SU-DHL-6 (cell line): ENCODE measurements around the gene TBC1D22A.

Experiments
- H2AFZ ChIP-seq: fragments of 200-600 bp; sonication (generic); 2 replicates; pipeline ENCODE4 v1.6.1; 2014; ENCODE audit warnings: low read depth, mild to moderate bottlenecking, moderate library complexity, mixed read lengths, antibody characterized with exemption, low read length; ENCODE audit not compliant: severe bottlenecking
- H3F3A ChIP-seq: fragments of 200-600 bp; shearing (Covaris generic); 2 replicates; pipeline ENCODE4 v1.6.0; 2016; ENCODE audit warnings: antibody characterized with exemption, mild to moderate bottlenecking; ENCODE audit not compliant: insufficient read depth
- H3K27ac ChIP-seq: fragments of 200-600 bp; sonication (generic); 2 replicates; pipeline ENCODE4 v1.5.1; 2016; ENCODE audit warnings: low read depth, mild to moderate bottlenecking, low read length, moderate library complexity, mixed read lengths
- H3K27me3 ChIP-seq: fragments of 200-600 bp; sonication (generic), shearing (Covaris generic); 2 replicates; pipeline ENCODE4 v1.6.0; 2014; ENCODE audit warnings: mild to moderate bottlenecking, low read length
- H3K36me3 ChIP-seq: fragments of 200-600 bp; sonication (generic); 2 replicates; pipeline ENCODE4 v1.6.1; 2014; ENCODE audit warnings: mild to moderate bottlenecking, low read length, mixed read lengths
- H3K4me2 ChIP-seq: fragments of 300-600, 200-600 bp; shearing (Covaris generic), sonication (generic); 2 replicates; pipeline ENCODE4 v1.6.0; 2014; ENCODE audit warnings: low read length, low read depth, mild to moderate bottlenecking; ENCODE audit not compliant: poor library complexity, severe bottlenecking
- H3K4me3 ChIP-seq: fragments of 200-600 bp; sonication (generic); 2 replicates; pipeline ENCODE4 v1.5.1; 2014; ENCODE audit warnings: antibody characterized with exemption, low read length, mild to moderate bottlenecking, mixed read lengths; ENCODE audit not compliant: insufficient read depth, poor library complexity, severe bottlenecking
- H3K79me2 ChIP-seq: fragments of 200-600 bp; sonication (generic); 2 replicates; pipeline ENCODE4 v1.6.1; 2014; ENCODE audit warnings: mild to moderate bottlenecking, low read length, moderate library complexity; ENCODE audit not compliant: insufficient read depth
- H3K9ac ChIP-seq: fragments of 200-600 bp; sonication (generic); 2 replicates; pipeline ENCODE4 v1.7.0; 2014; ENCODE audit warnings: mild to moderate bottlenecking, low read length
- H3K9me2 ChIP-seq: fragments of 200-600 bp; sonication (generic); replicated peaks from 2 replicates; pipeline ENCODE4 v1.6.1; 2014; ENCODE audit warnings: low read length; ENCODE audit not compliant: insufficient read depth
- H3K9me3 ChIP-seq: fragments of 200-600 bp; sonication (generic); 2 replicates; pipeline ENCODE4 v1.6.1; 2014; ENCODE audit warnings: low read length, mixed read lengths; ENCODE audit not compliant: insufficient read depth
- H4K20me1 ChIP-seq: fragments of 200-600 bp; sonication (generic); 2 replicates; pipeline ENCODE4 v1.6.1; 2014; ENCODE audit warnings: low read depth, mild to moderate bottlenecking, antibody characterized with exemption, low read length, moderate library complexity, mixed read lengths
- EZH2phosphoT487 ChIP-seq: fragments of 200-600 bp; sonication (generic), shearing (Covaris generic); conservative IDR thresholded peaks from 2 replicates; pipeline ENCODE4 v1.6.1; 2018; ENCODE audit warnings: mild to moderate bottlenecking, antibody characterized with exemption, low read length, moderate library complexity, mixed read lengths
- TF ChIP-seq, protein P1 (sequence below): fragments of 200-600 bp; sonication (generic); IDR thresholded peaks from one replicate; pipeline ENCODE4 v1.5.1; 2017; ENCODE audit warnings: antibody characterized with exemption, mild to moderate bottlenecking, low read length, moderate library complexity; ENCODE audit not compliant: insufficient read depth, poor library complexity, severe bottlenecking

The TBC1D22A gene

DNA sequence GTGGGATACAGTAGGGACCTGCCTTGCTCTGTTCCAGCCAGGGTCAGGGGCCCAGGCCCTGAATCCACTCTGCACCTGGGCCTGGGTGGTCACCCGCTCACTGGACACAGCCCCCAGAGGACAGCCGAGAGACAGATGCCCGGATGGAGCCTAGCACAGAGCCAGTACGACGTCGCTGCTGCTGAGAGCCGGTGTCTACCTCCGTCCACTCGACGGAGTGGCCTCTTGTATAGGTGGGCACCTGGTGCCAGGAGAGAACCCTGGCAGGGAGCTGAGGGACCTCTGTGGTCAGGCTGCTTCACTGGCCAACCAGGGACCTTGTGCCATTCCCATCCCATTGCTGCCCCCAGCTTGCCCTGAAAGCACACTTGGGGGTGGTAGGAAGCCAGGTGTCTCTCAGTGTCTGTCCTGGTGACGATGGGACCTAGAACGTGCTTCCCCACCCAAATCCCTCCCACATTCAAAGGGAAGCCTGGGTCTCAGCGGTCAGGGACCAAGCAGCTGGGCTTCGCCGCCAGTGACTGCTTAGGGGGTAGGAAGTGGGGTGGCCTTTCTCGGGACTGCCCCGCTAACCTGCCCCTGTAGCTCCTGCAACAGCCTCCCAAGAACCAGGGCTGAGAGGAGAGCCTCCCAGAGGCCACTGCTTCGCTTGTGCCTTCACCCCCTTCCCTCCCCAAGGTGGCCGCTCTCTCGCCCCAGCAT lies 14.1 kb upstream of the TBC1D22A start:
- TF ChIP-seq, protein P1, sequence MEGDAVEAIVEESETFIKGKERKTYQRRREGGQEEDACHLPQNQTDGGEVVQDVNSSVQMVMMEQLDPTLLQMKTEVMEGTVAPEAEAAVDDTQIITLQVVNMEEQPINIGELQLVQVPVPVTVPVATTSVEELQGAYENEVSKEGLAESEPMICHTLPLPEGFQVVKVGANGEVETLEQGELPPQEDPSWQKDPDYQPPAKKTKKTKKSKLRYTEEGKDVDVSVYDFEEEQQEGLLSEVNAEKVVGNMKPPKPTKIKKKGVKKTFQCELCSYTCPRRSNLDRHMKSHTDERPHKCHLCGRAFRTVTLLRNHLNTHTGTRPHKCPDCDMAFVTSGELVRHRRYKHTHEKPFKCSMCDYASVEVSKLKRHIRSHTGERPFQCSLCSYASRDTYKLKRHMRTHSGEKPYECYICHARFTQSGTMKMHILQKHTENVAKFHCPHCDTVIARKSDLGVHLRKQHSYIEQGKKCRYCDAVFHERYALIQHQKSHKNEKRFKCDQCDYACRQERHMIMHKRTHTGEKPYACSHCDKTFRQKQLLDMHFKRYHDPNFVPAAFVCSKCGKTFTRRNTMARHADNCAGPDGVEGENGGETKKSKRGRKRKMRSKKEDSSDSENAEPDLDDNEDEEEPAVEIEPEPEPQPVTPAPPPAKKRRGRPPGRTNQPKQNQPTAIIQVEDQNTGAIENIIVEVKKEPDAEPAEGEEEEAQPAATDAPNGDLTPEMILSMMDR = no peak
- TF ChIP-seq EZH2phosphoT487 = no peak
- H2AFZ ChIP-seq = no peak overlapping the region
- H3K9me2 ChIP-seq = no peaks in the 10 kb centered on the region
- H3K27me3 ChIP-seq = no peaks in the 10 kb centered on the region
- H3K4me3 ChIP-seq = no peak overlapping the region
- H3K79me2 ChIP-seq = no peaks in the 10 kb centered on the region
- H4K20me1 ChIP-seq = no peaks in the 10 kb centered on the region
- no peak overlapping the region for H3K9ac ChIP-seq
- H3F3A ChIP-seq = no peaks in the 10 kb centered on the region
- no peak overlapping the region for H3K27ac ChIP-seq
- no peak overlapping the region for H3K4me2 ChIP-seq
- no peaks in the 10 kb centered on the region for H3K9me3 ChIP-seq
- no peaks in the 10 kb centered on the region for H3K36me3 ChIP-seq

DNA sequence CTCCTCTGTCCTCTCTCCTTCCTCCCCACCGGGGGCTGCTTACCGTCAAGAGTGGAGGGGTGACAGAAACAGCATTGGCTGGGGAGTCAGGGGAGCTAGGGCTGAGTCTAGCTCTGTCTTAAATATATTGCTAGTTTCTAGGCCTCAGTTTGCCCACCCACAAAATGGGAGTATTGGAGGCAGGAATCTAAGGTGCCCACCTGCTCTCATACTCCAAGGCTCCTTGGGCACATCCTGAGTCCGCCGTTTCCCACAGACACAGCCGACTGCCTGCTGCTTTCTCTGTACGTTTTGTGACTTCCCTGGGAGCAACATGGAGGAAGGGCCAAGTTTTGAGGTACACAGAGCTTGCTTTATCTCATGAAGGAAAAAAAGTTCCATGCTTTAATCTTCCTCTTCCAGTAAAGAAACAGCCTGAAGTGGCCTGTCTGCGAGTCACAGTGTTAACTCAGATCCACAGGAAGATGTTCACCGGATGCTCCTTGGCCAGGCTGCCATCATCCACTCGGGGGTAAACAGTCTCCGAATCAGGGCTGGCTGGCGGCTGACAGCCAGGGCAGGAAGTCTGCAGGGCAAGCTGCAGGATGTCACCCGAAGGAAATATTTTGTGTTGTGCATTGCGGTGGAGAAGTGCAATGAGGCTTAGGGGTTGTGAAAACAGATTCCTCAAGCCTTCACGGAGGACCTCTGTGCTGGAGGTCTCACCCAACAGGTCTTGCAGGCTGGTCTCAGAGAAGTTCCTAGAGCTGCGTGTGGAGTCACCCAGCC lies 13.4 kb upstream of the TBC1D22A start:
- no peak overlapping the region for H3K9ac ChIP-seq
- H3K9me3 ChIP-seq = no peaks in the 10 kb centered on the region
- H3K9me2 ChIP-seq = no peaks in the 10 kb centered on the region
- H2AFZ ChIP-seq = no peak overlapping the region
- no peaks in the 10 kb centered on the region for H3K36me3 ChIP-seq
- no peaks in the 10 kb centered on the region for H3K27me3 ChIP-seq
- no peaks in the 10 kb centered on the region for H3K79me2 ChIP-seq
- no peak overlapping the region for H3K4me3 ChIP-seq
- TF ChIP-seq, protein P1 = no peak
- TF ChIP-seq EZH2phosphoT487 = no peak
- no peak overlapping the region for H3K27ac ChIP-seq
- H3F3A ChIP-seq = no peaks in the 10 kb centered on the region
- no peak overlapping the region for H3K4me2 ChIP-seq
- no peaks in the 10 kb centered on the region for H4K20me1 ChIP-seq

DNA sequence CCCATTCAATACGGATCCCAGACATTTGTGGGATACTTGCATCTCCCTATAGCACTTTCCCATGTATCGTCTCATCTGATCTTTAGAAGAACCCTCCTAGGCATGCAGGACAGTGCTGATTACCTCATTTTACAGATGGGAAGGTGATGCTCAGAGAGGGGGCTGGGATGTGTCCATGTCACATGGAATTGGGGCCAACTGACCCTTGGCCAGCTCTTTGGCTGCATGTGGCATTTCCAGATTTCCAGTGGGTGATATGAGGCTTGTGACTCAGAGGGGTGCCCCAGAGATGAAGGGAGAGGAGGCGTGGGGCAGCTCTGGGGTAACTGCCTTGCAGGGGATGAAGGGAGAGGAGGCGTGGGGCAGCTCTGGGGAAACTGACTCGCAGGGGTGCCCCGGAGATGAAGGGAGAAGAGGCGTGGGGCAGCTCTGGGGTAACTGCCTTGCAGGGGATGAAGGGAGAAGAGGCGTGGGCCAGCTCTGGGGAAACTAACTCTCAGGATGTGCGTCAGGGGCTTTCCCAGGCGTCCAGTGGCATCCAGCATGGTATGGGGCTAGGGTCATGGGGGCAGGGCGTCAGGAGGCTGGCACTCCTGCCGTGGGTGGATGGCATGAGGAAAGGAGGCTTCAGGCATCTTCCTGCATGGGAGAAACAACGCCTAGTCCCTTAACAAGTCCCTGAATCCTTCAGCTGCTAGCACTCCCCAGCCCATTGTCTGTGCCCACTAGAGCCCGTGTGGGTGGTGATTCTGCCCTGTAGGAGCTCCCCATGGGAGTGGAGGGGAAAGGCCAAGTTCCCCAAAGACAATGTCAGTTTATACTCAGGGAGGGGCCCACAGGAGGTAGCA lies 12.5 kb upstream of the TBC1D22A start:
- Histone ChIP-seq H4K20me1 (no peaks in the 10 kb centered on the region), H3K4me2 (no peak overlapping the region), H3K36me3 (no peaks in the 10 kb centered on the region), H3K27me3 (no peaks in the 10 kb centered on the region), H3K9me2 (no peaks in the 10 kb centered on the region), H3K9me3 (no peaks in the 10 kb centered on the region), H3K27ac (no peak overlapping the region), H2AFZ (no peak overlapping the region), H3K9ac (no peak overlapping the region), H3K4me3 (no peak overlapping the region), H3F3A (no peaks in the 10 kb centered on the region), H3K79me2 (no peaks in the 10 kb centered on the region)
- TF ChIP-seq EZH2phosphoT487 = no peak
- TF ChIP-seq, protein P1 = no peak
